Psoas muscle (tissue), 8 donors: ENCODE measurements around the gene USP33. TPM values are rescaled to one million over a fixed set of nuclear protein-coding genes. Genes with fewer than 3 reads are reported as not detected.

Experiments
- ATAC-seq, 4 donors: fragments of 200-7000 bp; cut with Tn5 transposase; one replicate each; pipeline ENCODE4 v1.9.1; 2020; ENCODE audit warnings: moderate library complexity in 3 of 4, mild to moderate bottlenecking in 2 of 4
- DNase-seq, 2 donors: peaks; one replicate each; pipeline ENCODE4 v3.0.0-alpha.2; 2020
- H3K27ac ChIP-seq: fragments of 200-600 bp; one replicate; pipeline ENCODE4 v1.8.0; 2022
- H3K27me3 ChIP-seq, 3 donors: fragments of 200-600 bp in 1 of 3; one replicate each; pipeline versions ENCODE4 v1.6.1 to v1.8.0; 2013 to 2022; ENCODE audit warnings: low read length in 2 of 3, mild to moderate bottlenecking in 2 of 3, moderate library complexity in 1 of 3; ENCODE audit not compliant: insufficient read depth in 3 of 3
- H3K36me3 ChIP-seq, 2 donors: fragments of 200-600 bp in 1 of 2; one replicate each; pipeline versions ENCODE4 v1.6.1 to v1.8.0; 2013 to 2022; ENCODE audit warnings: low read depth in 1 of 2, mild to moderate bottlenecking in 1 of 2, moderate library complexity in 1 of 2; ENCODE audit not compliant: insufficient read depth in 1 of 2
- H3K4me1 ChIP-seq: fragments of 200-600 bp; one replicate; pipeline ENCODE4 v1.8.0; 2022
- H3K4me3 ChIP-seq: fragments of 200-600 bp; one replicate; pipeline ENCODE4 v1.8.0; 2022; ENCODE audit warnings: mild to moderate bottlenecking
- H3K9me3 ChIP-seq: fragments of 200-600 bp; one replicate; pipeline ENCODE4 v1.8.0; 2022
- WGBS, 3 donors: extraction: QIAGEN DNeasy Blood & Tissue Kit; methylation state at CpG; one replicate each; pipeline versions ENCODE4 v1.1.6 to v1.1.7; 2013; 5-methylcytosine and 5-hydroxymethylcytosine counted together
- intact Hi-C, 2 donors: fragments of 100-400 bp; cut with DNase I; formaldehyde crosslinking; loops; one replicate each; pipeline versions ENCODE4 v1.11.0 to v1.14.2; 2022
- polyA plus RNA-seq, 3 donors: library from polyadenylated mRNA; stranded (reverse); fragments of 200-250 nt; gene quantifications; one replicate each; pipeline ENCODE4 v1.2.3, GENCODE V29; 2013
- total RNA-seq, 4 donors: library from RNA; stranded (reverse); fragmentation: NEBNext Ultra II Directional in 2 of 4; extraction: Animal tissue kit (Norgen Biotek cat#: 25700) in 2 of 4; gene quantifications; one replicate each; pipeline versions ENCODE4 v1.2.1 to v1.2.4, GENCODE V29; 2021 to 2023
- TF ChIP-seq, protein P1 (sequence below): fragments of 200-600 bp; IDR thresholded peaks from one replicate; pipeline ENCODE4 v1.8.0; 2022; ENCODE audit warnings: antibody characterized with exemption
- donor health status: healthy with polysubstance abuse.
- donor health status: DM: no; HTN: no; CAD: no; lungs with moderate emphysema.
- donor health status: Bipolar disorder and iron deficiency.
- donor health status: healthy.
- donor health status: DM: yes; HTN: yes; CAD: no.
- donor health status: DM: no; HTN: no; CAD: no.
- donor health status: DM: no; HTN: no; CAD: no.
- donor health status: DM: yes; HTN: yes; CAD: no.

USP33 gene
- total and polyA plus RNA-seq, 7 donors = 13.4 to 37.5 (median 22.9) TPM

DNA sequence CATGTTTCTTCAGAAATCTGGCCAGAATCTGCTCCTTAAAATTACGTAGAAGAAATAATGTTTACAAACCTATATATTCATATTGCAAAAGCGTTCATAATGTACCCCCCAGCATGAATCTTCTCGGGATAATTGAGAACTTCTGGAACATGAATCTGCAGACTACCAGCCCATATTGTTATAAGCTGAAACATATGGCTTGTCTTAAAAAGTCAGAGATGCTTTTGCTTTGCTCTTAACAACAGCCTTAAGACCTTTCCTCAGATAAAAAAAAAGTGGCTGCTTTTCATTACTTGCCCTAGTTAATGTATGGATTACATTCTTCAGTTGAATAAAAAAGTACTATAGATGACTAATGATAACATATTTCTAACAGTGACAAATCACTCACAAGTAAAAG, 62.2 kb downstream of the USP33 start:
- no peak for ATAC-seq
- 84 to 86% (median 86%) methylated on average over 3 of the region's 3 CpGs for WGBS, 3 donors
- H3K4me1 ChIP-seq = no peaks in the 10 kb centered on the region
- TF ChIP-seq, protein P1, sequence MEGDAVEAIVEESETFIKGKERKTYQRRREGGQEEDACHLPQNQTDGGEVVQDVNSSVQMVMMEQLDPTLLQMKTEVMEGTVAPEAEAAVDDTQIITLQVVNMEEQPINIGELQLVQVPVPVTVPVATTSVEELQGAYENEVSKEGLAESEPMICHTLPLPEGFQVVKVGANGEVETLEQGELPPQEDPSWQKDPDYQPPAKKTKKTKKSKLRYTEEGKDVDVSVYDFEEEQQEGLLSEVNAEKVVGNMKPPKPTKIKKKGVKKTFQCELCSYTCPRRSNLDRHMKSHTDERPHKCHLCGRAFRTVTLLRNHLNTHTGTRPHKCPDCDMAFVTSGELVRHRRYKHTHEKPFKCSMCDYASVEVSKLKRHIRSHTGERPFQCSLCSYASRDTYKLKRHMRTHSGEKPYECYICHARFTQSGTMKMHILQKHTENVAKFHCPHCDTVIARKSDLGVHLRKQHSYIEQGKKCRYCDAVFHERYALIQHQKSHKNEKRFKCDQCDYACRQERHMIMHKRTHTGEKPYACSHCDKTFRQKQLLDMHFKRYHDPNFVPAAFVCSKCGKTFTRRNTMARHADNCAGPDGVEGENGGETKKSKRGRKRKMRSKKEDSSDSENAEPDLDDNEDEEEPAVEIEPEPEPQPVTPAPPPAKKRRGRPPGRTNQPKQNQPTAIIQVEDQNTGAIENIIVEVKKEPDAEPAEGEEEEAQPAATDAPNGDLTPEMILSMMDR = no peak
- H3K36me3 ChIP-seq = peaks cover 0 to 81% of the 10 kb centered on the region in 2 donors
- no peak overlapping the region for H3K4me3 ChIP-seq
- intact Hi-C loops = no loop called here
- no peak for DNase-seq
- H3K27ac ChIP-seq = no peak overlapping the region
- H3K9me3 ChIP-seq = no peaks in the 10 kb centered on the region
- H3K27me3 ChIP-seq = no peaks in the 10 kb centered on the region

DNA sequence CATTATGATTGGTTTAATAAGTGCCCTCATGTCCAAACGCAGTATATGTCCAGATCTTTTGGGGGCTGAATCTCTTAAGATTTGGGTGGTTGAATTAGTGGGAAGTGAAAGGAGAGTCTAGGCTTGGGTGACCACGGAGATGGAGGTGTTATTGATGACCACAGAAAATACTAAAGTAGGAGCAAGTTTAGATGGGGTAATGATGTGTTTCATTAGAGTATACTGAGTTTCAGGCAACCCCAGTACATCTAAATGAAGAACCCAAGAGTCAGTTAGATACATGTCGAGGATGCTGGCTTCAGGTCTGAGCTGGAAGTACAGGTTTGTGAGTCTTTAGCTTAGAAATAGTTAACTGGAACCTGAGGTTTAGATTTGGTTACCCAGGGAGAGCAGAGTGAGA, 70.7 kb downstream of the USP33 start:
- ATAC-seq (no peak), DNase-seq (no peak)
- 87 to 92% (median 91%) methylated on average over 3 of the region's 3 CpGs for WGBS, 3 donors
- Histone ChIP-seq H3K36me3 (peaks cover 0 to 27% of the 10 kb centered on the region in 2 donors), H3K4me1 (peaks cover 8% of the 10 kb centered on the region), H3K4me3 (no peak overlapping the region), H3K9me3 (no peaks in the 10 kb centered on the region), H3K27me3 (no peaks in the 10 kb centered on the region), H3K27ac (no peak overlapping the region)
- TF ChIP-seq, protein P1 = no peak
- intact Hi-C loops = no loop called here

DNA sequence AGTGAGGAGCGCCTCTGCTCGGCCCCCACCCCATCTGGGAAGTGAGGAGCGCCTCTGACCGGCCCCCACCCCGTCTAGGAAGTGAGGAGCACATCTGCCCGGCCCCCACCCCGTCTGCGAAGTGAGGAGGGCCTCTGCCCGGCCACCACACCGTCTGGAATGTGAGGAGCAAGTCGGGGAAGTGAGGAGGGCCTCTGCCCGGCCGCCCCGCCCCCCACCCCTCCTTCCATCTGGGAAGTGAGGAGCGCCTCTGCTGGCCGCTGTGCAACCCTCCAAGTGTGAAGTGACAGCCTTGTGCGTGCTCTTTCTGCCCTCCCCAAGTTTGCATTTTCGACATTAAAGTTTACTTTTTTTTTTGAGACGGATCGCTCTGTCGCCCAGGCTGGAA, 72.1 kb downstream of the USP33 start:
- no peak overlapping the region for H3K27ac ChIP-seq
- peaks cover 9% of the 10 kb centered on the region for H3K4me1 ChIP-seq
- TF ChIP-seq, protein P1 = no peak
- H3K4me3 ChIP-seq = peak overlapping the region; percentile 4
- ATAC-seq (no peak), DNase-seq (peak in 1 of 2 donors; percentile 35)
- intact Hi-C loops = no loop called here
- H3K9me3 ChIP-seq = no peaks in the 10 kb centered on the region
- H3K27me3 ChIP-seq = no peaks in the 10 kb centered on the region
- WGBS, 3 donors = 42 to 52% (median 47%) methylated on average over 17 to 21 of the region's 21 CpGs
- peaks cover 0 to 13% of the 10 kb centered on the region in 2 donors for H3K36me3 ChIP-seq

DNA sequence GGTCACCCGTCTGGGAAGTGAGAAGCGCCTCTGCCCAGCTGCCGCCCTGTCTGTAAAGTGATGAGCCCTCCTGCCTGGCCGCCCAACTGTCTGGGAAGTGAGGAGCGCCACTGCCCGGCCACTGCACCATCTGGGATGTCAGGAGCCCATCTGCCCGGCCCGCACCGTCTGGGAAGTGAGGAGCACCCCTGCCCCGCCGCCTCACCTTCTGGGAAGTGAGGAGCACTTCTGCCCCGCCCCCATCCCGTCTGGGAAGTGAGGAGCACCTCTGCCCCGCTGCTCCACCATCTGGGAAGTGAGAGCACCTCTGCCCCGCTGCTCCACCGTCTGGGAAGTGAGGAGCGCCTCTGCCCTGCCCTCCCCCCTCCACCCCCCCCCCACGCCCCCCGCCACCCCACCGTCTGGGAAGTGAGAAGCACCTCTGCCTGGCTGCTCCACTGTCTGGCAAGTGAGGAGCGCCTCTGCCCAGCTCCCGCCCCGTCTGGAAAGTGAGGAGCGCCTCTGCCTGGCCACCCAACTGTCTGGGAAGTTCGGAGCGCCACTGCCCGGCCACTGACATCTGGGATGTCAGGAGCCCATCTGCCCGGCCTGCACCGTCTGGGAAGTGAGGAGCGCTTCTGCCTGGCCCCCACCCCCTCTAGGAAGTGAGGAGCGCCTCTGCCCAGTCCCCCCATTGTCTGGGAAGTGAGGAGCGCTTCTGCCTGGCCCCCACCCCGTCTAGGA, 72.7 kb downstream of the USP33 start:
- H3K27ac ChIP-seq = no peak overlapping the region
- H3K27me3 ChIP-seq = no peaks in the 10 kb centered on the region
- peaks cover 9% of the 10 kb centered on the region for H3K4me1 ChIP-seq
- no peak overlapping the region for H3K4me3 ChIP-seq
- no peaks in the 10 kb centered on the region for H3K9me3 ChIP-seq
- TF ChIP-seq, protein P1 = no peak
- WGBS, 3 donors = 89 to 90% (median 89%) methylated on average over 29 to 31 of the region's 33 CpGs
- ATAC-seq = no peak
- H3K36me3 ChIP-seq = peaks cover 0 to 11% of the 10 kb centered on the region in 2 donors
- DNase-seq = peak in 1 of 2 donors; percentile 16
- intact Hi-C loops = no loop called here
